ENCODE measurements around the gene PFKL. TPM values are rescaled to one million over a fixed set of nuclear protein-coding genes. Genes with fewer than 3 reads are reported as not detected.

The PFKL gene
- total RNA-seq, 1 experiment from 2014 or later = 134 TPM

DNA sequence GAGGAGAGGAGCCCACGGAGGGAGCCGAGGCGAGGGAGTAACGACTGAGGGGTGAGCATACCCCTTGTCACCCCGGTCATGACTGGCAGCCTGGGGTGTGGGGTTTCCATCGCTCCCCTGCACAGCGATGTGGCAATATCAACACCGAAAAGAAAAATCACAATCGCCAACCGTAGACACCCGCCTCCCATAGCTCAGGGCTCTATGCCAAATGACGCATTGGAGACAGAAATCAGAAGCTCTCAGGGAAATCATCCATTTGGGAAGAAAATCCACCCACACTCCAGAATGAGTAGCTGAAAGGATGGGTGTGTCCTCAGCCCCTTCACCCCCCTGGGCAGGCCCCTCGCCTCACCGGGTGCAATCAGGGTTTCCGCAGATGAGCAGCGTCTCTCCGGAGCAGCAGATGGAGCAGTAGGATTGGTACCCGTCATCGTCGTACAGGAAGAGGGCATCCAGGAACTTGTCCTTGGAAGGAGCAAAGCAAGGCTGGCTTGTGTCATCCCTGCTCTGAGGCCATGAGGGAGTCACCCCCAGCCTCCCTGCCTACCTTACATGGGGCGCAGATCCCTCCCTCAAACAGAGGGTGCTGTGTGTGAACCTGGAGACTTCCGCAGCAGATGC is 40.7 kb upstream of the PFKL start (continued):
- no peak for TF ChIP-seq EMX1 (CRISPR knock-in tag; IDR thresholded peaks at IDR 0.05)

DNA sequence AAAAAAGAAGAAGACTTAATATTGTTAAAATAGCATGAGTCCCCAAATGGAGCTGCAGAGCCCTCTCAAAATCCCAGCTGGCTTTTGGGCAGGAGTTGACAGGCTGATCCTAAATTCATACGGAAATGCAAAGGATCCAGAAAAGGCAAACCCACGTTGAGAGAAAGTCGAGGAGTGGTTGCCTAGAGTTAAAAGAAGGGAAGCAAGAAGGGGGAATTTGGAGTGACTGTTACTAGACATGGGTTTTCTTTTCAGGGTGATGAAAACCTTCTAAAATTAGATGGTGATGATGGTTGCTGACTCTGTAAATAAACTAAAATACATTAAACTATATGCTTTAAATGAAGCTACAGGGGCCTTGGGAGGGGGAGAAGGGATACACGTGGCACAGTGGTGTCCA is 39.8 kb upstream of the PFKL start:
- POLR2A ChIA-PET = interaction anchor here (0.6 kb wide), 1 partner anchor 267 kb away, joined by 5 read pairs; no protein-coding TSS in a partner anchor
- H3K9me3 Mint-ChIP-seq = no peaks in the 10 kb centered on the region
- CTCF ChIA-PET = interaction anchor here (0.6 to 1.9 kb wide), 3 partner anchors 37 to 1592 kb away, joined by 3 to 5 read pairs (median 3); no protein-coding TSS in a partner anchor
- H3K27ac Mint-ChIP-seq = no peak overlapping the region
- no peak overlapping the region for H3K4me3 Mint-ChIP-seq
- DNase-seq (ENCODE audit: low spot score) (no peak), ATAC-seq (no peak)
- no peaks in the 10 kb centered on the region for H3K36me3 Mint-ChIP-seq
- TF ChIP-seq, protein P1, sequence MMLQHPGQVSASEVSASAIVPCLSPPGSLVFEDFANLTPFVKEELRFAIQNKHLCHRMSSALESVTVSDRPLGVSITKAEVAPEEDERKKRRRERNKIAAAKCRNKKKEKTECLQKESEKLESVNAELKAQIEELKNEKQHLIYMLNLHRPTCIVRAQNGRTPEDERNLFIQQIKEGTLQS (CRISPR knock-in tag; conservative IDR thresholded peaks at IDR 0.05) = no peak
- TF ChIP-seq, protein P2, sequence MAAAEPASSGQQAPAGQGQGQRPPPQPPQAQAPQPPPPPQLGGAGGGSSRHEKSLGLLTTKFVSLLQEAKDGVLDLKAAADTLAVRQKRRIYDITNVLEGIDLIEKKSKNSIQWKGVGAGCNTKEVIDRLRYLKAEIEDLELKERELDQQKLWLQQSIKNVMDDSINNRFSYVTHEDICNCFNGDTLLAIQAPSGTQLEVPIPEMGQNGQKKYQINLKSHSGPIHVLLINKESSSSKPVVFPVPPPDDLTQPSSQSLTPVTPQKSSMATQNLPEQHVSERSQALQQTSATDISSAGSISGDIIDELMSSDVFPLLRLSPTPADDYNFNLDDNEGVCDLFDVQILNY (CRISPR knock-in tag; IDR thresholded peaks at IDR 0.05) = no peak
- TF ChIP-seq PRRX2 (CRISPR knock-in tag; IDR thresholded peaks at IDR 0.05) (no peak), NR2C2 (CRISPR knock-in tag; IDR thresholded peaks at IDR 0.05) (no peak), FOXK1 (CRISPR knock-in tag; IDR thresholded peaks at IDR 0.05) (no peak), SOX15 (CRISPR knock-in tag; IDR thresholded peaks at IDR 0.05) (no peak), TP53 (CRISPR knock-in tag; IDR thresholded peaks at IDR 0.05) (no peak), ZNF396 (CRISPR knock-in tag; IDR thresholded peaks at IDR 0.05; ENCODE audit: borderline replicate concordance) (no peak), KAT7 (CRISPR knock-in tag; IDR thresholded peaks at IDR 0.05; ENCODE audit: borderline replicate concordance) (no peak), ZNF416 (CRISPR knock-in tag; IDR thresholded peaks at IDR 0.05) (no peak), FOXJ3 (CRISPR knock-in tag; IDR thresholded peaks at IDR 0.05; ENCODE audit: borderline replicate concordance) (no peak), SP1 (CRISPR knock-in tag; conservative IDR thresholded peaks at IDR 0.05) (no peak)
- TF ChIP-seq, protein P3, sequence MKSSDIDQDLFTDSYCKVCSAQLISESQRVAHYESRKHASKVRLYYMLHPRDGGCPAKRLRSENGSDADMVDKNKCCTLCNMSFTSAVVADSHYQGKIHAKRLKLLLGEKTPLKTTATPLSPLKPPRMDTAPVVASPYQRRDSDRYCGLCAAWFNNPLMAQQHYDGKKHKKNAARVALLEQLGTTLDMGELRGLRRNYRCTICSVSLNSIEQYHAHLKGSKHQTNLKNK (CRISPR knock-in tag; IDR thresholded peaks at IDR 0.05) = no peak
- TF ChIP-seq, protein P4, sequence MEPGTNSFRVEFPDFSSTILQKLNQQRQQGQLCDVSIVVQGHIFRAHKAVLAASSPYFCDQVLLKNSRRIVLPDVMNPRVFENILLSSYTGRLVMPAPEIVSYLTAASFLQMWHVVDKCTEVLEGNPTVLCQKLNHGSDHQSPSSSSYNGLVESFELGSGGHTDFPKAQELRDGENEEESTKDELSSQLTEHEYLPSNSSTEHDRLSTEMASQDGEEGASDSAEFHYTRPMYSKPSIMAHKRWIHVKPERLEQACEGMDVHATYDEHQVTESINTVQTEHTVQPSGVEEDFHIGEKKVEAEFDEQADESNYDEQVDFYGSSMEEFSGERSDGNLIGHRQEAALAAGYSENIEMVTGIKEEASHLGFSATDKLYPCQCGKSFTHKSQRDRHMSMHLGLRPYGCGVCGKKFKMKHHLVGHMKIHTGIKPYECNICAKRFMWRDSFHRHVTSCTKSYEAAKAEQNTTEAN (CRISPR knock-in tag; IDR thresholded peaks at IDR 0.05) = no peak
- TF ChIP-seq, protein P5, sequence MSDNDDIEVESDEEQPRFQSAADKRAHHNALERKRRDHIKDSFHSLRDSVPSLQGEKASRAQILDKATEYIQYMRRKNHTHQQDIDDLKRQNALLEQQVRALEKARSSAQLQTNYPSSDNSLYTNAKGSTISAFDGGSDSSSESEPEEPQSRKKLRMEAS (CRISPR knock-in tag; IDR thresholded peaks at IDR 0.05) = no peak
- TF ChIP-seq, protein P6, sequence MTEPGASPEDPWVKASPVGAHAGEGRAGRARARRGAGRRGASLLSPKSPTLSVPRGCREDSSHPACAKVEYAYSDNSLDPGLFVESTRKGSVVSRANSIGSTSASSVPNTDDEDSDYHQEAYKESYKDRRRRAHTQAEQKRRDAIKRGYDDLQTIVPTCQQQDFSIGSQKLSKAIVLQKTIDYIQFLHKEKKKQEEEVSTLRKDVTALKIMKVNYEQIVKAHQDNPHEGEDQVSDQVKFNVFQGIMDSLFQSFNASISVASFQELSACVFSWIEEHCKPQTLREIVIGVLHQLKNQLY (CRISPR knock-in tag; IDR thresholded peaks at IDR 0.05) = no peak
- H3K27me3 Mint-ChIP-seq (ENCODE audit: low read depth) = no peaks in the 10 kb centered on the region
- H3K4me1 Mint-ChIP-seq = peaks cover 4% of the 10 kb centered on the region

DNA sequence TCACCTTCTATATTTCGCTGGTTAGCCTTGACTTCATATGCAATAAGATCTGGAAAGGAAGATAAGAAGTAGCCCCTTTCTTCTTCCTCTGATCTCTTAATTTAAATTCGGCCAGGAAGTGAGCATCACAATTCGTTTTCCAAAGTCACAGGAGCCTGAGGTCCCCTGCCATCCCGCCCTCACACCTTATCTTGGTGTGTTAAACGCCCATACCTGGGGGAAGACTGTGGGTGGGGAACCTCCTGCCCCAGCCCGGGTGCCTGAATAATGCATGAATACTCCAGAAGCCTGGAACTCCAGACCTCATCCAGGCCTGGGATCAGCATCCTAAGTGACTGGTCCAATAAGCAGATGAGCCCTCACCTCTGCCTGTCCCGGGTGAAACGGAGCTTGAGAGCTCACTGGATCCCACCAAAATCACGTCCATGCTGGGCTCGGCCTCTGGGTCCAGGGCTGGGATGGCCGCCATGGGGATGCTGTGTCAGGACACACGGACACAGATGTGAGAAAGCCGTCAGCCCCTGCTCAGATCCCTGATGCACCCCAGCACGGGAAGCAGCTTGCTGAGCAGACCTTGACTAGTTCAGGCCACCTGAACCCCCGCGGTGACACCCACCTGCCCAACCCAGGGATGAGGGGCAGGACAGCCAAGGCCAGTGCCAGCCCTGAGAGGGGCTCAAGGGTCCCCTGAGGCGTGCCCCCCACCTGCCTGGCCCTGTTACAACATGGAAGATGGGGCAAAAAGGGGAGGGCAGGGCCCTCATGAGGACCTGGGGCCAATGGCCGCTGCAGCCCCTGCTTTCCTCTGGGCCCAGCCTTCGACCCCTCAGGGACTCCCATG is 38.8 kb upstream of the PFKL start:
- ATAC-seq = no peak
- no peaks in the 10 kb centered on the region for H3K36me3 Mint-ChIP-seq
- no peaks in the 10 kb centered on the region for H3K27me3 Mint-ChIP-seq (ENCODE audit: low read depth)
- POLR2A ChIA-PET = no interaction called here
- H3K4me1 Mint-ChIP-seq = peaks cover 4% of the 10 kb centered on the region
- no peak for DNase-seq (ENCODE audit: low spot score)
- no peaks in the 10 kb centered on the region for H3K9me3 Mint-ChIP-seq
- CTCF ChIA-PET = interaction anchor here (1.9 kb wide), 1 partner anchor 37 kb away, joined by 5 read pairs; no protein-coding TSS in a partner anchor
- no peak overlapping the region for H3K27ac Mint-ChIP-seq
- H3K4me3 Mint-ChIP-seq = no peak overlapping the region
- TF ChIP-seq ZBTB21 (CRISPR knock-in tag; IDR thresholded peaks at IDR 0.05; ENCODE audit: borderline replicate concordance) (no peak), MYBL2 (CRISPR knock-in tag; IDR thresholded peaks at IDR 0.05) (no peak), EMX1 (CRISPR knock-in tag; IDR thresholded peaks at IDR 0.05) (no peak), ZNF138 (CRISPR knock-in tag; conservative IDR thresholded peaks at IDR 0.05) (no peak), SMAD4 (CRISPR knock-in tag; IDR thresholded peaks at IDR 0.05) (no peak), CREM (CRISPR knock-in tag; IDR thresholded peaks at IDR 0.05) (no peak)
- TF ChIP-seq, protein P7, sequence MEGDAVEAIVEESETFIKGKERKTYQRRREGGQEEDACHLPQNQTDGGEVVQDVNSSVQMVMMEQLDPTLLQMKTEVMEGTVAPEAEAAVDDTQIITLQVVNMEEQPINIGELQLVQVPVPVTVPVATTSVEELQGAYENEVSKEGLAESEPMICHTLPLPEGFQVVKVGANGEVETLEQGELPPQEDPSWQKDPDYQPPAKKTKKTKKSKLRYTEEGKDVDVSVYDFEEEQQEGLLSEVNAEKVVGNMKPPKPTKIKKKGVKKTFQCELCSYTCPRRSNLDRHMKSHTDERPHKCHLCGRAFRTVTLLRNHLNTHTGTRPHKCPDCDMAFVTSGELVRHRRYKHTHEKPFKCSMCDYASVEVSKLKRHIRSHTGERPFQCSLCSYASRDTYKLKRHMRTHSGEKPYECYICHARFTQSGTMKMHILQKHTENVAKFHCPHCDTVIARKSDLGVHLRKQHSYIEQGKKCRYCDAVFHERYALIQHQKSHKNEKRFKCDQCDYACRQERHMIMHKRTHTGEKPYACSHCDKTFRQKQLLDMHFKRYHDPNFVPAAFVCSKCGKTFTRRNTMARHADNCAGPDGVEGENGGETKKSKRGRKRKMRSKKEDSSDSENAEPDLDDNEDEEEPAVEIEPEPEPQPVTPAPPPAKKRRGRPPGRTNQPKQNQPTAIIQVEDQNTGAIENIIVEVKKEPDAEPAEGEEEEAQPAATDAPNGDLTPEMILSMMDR (IDR thresholded peaks at IDR 0.05) = no peak
- TF ChIP-seq, protein P8, sequence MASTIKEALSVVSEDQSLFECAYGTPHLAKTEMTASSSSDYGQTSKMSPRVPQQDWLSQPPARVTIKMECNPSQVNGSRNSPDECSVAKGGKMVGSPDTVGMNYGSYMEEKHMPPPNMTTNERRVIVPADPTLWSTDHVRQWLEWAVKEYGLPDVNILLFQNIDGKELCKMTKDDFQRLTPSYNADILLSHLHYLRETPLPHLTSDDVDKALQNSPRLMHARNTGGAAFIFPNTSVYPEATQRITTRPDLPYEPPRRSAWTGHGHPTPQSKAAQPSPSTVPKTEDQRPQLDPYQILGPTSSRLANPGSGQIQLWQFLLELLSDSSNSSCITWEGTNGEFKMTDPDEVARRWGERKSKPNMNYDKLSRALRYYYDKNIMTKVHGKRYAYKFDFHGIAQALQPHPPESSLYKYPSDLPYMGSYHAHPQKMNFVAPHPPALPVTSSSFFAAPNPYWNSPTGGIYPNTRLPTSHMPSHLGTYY (CRISPR knock-in tag; IDR thresholded peaks at IDR 0.05) = no peak

All from WTC11 (cell line).